ENCODE measurements around the gene P4HA2. TPM values are rescaled to one million over a fixed set of nuclear protein-coding genes. Genes with fewer than 3 reads are reported as not detected.
A peak's percentile ranks its signal among the peaks of the same experiment; 100 is the strongest.

The P4HA2 gene
- total RNA-seq, 4 donors from 2014 or later: 21.5 to 81.4 (median 51.2) TPM

DNA sequence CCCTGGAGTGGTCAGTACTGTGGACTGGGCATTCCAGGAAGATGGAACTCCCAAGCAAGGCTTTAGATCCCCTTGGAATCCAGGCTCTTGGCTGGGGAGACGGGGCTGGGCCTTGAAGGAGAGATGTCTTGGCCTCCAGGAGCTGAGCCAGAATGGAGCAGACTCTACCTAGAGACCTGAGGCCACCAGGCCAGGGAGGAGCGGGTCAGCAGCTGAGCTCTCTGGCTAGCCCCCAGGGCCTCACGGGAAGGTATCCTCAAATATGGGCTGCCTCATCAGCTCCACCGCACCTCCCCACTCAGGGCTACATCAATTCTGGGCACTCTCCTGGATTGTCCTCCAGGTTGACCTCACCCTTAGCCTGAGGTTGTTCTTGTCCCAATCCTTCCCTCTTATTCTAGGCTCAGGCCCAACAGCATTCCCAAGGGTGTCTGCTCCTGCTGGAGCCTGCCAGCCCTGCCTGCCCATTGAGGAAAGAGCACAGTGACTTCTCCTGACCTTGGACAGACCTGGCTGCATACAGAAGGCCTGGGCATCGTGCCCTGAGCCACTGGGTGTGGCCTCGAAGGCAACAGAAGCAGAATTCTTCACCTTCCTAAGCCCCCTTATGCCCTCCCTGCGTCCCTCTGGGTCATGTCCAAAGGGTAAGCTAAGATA, 26.8 kb upstream of the P4HA2 start:
- H3K4me1 ChIP-seq: peaks cover 0 to 24% (median 0%) of the 10 kb centered on the region in 4 donors
- H3K9me3 ChIP-seq: no peaks in the 10 kb centered on the region
- DNase-seq: peak in 1 of 3 donors; percentile 43
- H3K27ac ChIP-seq: no peak overlapping the region
- TF ChIP-seq, protein P1, sequence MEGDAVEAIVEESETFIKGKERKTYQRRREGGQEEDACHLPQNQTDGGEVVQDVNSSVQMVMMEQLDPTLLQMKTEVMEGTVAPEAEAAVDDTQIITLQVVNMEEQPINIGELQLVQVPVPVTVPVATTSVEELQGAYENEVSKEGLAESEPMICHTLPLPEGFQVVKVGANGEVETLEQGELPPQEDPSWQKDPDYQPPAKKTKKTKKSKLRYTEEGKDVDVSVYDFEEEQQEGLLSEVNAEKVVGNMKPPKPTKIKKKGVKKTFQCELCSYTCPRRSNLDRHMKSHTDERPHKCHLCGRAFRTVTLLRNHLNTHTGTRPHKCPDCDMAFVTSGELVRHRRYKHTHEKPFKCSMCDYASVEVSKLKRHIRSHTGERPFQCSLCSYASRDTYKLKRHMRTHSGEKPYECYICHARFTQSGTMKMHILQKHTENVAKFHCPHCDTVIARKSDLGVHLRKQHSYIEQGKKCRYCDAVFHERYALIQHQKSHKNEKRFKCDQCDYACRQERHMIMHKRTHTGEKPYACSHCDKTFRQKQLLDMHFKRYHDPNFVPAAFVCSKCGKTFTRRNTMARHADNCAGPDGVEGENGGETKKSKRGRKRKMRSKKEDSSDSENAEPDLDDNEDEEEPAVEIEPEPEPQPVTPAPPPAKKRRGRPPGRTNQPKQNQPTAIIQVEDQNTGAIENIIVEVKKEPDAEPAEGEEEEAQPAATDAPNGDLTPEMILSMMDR (IDR thresholded peaks at IDR 0.05): no peak
- TF ChIP-seq POLR2A (IDR thresholded peaks at IDR 0.05): no peak
- H3K27me3 ChIP-seq: no peaks in the 10 kb centered on the region
- no peaks in the 10 kb centered on the region for H3K36me3 ChIP-seq
- no peak overlapping the region for H3K4me3 ChIP-seq

DNA sequence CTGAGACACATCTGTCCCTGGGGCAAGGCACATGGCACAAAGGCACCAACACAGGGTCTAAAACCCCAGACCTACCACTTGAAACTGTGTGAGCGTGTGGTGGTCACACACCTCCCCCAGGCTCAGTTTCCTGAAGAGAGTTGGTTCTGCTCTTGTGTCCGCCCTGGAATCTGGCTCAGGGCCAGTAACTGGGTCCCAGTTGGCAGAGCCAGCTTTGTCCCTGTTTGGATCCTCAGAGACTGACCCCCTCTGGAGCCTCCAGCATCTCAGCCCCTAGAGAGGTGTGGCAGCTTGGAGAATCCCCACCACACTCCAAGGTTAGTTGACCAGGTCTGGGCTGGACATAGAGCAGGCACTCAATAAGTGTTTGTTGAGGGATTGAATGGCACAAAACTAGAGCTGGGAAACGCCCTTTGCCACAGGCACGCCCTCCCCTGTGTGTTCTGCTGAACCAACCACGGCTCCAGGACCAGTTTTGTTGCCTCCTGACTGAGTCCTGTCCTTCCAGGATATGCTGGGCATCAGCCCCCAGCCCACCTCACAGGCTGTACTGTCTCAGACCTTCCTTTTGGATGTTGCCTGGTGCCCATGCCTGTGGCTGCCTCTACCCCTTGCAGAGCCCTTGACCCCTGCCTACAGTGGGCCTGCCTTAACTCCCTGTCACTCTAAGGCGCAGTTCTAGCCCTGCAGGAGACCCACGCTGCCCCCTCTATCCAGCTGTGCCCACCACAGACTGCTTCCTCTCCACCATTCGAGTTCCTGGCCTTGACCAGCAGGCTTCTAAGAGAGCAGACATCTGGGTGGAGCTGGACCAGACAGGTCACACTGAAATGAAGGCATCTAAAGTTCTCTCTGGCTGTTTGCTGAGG, 26.0 kb upstream of the P4HA2 start:
- no peaks in the 10 kb centered on the region for H3K9me3 ChIP-seq
- H3K27me3 ChIP-seq: no peaks in the 10 kb centered on the region
- H3K27ac ChIP-seq: no peak overlapping the region
- TF ChIP-seq, protein P1 (IDR thresholded peaks at IDR 0.05): no peak
- no peak for TF ChIP-seq POLR2A (IDR thresholded peaks at IDR 0.05)
- no peaks in the 10 kb centered on the region for H3K36me3 ChIP-seq
- peak in 1 of 3 donors; percentile 38 for DNase-seq
- H3K4me3 ChIP-seq: no peak overlapping the region
- peaks cover 0 to 19% (median 0%) of the 10 kb centered on the region in 4 donors for H3K4me1 ChIP-seq

DNA sequence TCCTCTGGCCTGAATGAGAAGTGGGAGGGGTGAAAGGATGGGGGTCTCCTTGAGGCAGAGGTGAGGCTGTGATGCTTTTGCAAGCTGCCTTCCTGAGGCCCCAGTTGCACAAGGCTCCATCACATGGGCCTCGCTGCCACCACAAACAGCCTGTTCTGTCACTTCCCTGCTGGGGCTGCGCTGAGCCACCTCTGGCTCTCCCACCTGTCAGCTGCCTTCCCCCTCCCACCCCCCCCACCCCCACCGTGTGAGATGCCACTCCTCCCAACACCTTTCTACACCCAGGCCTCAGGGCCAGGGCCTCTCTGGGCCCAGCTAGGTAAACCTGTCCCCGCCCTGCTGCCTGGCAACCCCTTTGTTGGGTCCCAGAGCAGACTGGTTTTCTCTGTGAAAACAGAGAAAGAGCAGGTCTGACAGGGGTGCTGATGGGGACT, 25.4 kb upstream of the P4HA2 start:
- no peak overlapping the region for H3K27ac ChIP-seq
- TF ChIP-seq POLR2A (IDR thresholded peaks at IDR 0.05): no peak
- TF ChIP-seq, protein P1 (IDR thresholded peaks at IDR 0.05): no peak
- no peak overlapping the region for H3K4me3 ChIP-seq
- H3K36me3 ChIP-seq: no peaks in the 10 kb centered on the region
- no peaks in the 10 kb centered on the region for H3K9me3 ChIP-seq
- H3K27me3 ChIP-seq: no peaks in the 10 kb centered on the region
- H3K4me1 ChIP-seq: peaks cover 0 to 14% (median 0%) of the 10 kb centered on the region in 4 donors
- DNase-seq: peak in 1 of 3 donors; percentile 32

DNA sequence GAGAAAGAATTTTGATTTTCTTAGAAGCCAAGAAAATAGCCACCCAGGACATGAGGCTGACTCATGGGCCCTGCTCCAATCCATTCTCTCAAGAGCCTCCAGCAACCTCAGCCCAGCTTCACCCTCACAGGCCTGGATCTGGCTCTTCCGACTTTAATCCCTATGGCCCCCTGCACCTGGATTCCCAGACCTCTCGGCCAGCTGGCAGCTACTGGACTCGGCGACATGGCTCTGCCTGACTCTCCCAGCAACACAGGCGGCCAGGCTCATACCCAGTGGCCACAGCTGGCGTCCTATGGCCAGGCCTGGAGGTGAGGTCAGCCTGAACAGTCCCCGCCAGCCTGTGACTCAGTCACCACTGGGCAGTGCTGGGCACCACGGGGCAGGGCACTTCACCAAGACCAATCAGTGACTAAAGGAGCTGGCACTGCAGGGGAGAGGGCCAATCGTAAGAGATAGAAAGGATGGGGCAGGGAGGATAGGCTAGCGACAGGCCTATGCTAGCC, 23.6 kb upstream of the P4HA2 start:
- Histone ChIP-seq H3K36me3 (no peaks in the 10 kb centered on the region), H3K4me3 (no peak overlapping the region), H3K9me3 (no peaks in the 10 kb centered on the region), H3K27me3 (no peaks in the 10 kb centered on the region), H3K4me1 (peaks cover 0 to 10% (median 0%) of the 10 kb centered on the region in 4 donors), H3K27ac (no peak overlapping the region)
- TF ChIP-seq, protein P1 (IDR thresholded peaks at IDR 0.05): no peak
- TF ChIP-seq POLR2A (IDR thresholded peaks at IDR 0.05): no peak
- peak in 1 of 3 donors; percentile 40 for DNase-seq

DNA sequence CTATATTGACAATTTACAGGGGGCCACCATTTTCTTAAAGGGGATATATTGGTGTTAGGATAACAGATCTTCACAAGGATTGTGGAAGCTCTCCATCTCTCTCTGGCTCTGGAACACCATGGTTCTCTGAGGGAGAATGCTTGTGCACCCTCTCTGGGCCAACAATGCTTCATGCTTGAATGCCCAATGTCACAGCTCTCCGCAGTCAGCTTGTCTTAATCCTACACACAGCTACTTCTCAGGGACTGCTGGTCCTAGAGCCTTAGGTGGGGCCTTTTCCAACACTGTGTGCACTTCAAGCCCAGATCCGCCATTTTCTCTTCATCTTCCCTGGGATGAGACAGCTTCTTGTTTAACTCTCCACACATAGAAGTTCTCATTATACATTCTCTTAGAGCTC, 22.9 kb upstream of the P4HA2 start:
- no peaks in the 10 kb centered on the region for H3K27me3 ChIP-seq
- H3K4me3 ChIP-seq: no peak overlapping the region
- peaks cover 0 to 4% (median 0%) of the 10 kb centered on the region in 4 donors for H3K9me3 ChIP-seq
- no peak overlapping the region for H3K27ac ChIP-seq
- H3K4me1 ChIP-seq: peaks cover 0 to 10% (median 0%) of the 10 kb centered on the region in 4 donors
- peak in 1 of 3 donors; percentile 15 for DNase-seq
- no peak for TF ChIP-seq POLR2A (IDR thresholded peaks at IDR 0.05)
- TF ChIP-seq, protein P1 (IDR thresholded peaks at IDR 0.05): no peak
- no peaks in the 10 kb centered on the region for H3K36me3 ChIP-seq

All from Peyer's patch (tissue), 4 donors.